ENCODE measurements around the gene EFNA4.

The EFNA4 gene

GRCh38 chr1:155033524-155033923, 30.0 kb upstream of the EFNA4 start, which contains the start of the genes DCST1 and DCST2:
Gene DCST1 (plus strand): TSS chr1:155033824. CDS start chr1:155034037, 213 bp downstream.
Gene DCST2 (minus strand): TSS chr1:155033781. CDS start chr1:155033701, 80 bp downstream.
- no peak for DNase-seq (ENCODE audit: low spot score)

GRCh38 chr1:155034318-155035208, 29.0 kb upstream of the EFNA4 start:
- DNase-seq (ENCODE audit: low spot score) = no peak

- DNase-seq (ENCODE audit: low spot score) = no peak
Measured at GRCh38 chr1:155035936-155036335, 27.6 kb upstream of the EFNA4 start.

GRCh38 chr1:155037043-155037442, 26.5 kb upstream of the EFNA4 start:
- DNase-seq (ENCODE audit: low spot score) = no peak

GRCh38 chr1:155037851-155038441, 25.6 kb upstream of the EFNA4 start:
- no peak for DNase-seq (ENCODE audit: low spot score)

GRCh38 chr1:155038602-155039307, 24.8 kb upstream of the EFNA4 start:
- no peak for DNase-seq (ENCODE audit: low spot score)

GRCh38 chr1:155039308-155039669, 24.3 kb upstream of the EFNA4 start:
- no peak for DNase-seq (ENCODE audit: low spot score)

GRCh38 chr1:155040358-155041093, 23.0 kb upstream of the EFNA4 start:
- DNase-seq (ENCODE audit: low spot score) = no peak

- DNase-seq (ENCODE audit: low spot score) = no peak
Measured at GRCh38 chr1:155042789-155043188, 20.8 kb upstream of the EFNA4 start.

- DNase-seq (ENCODE audit: low spot score) = no peak
Measured at GRCh38 chr1:155043301-155043702, 20.2 kb upstream of the EFNA4 start.

GRCh38 chr1:155043793-155044192, 19.7 kb upstream of the EFNA4 start:
- no peak for DNase-seq (ENCODE audit: low spot score)

- no peak for DNase-seq (ENCODE audit: low spot score)
Measured at GRCh38 chr1:155044365-155044764, 19.2 kb upstream of the EFNA4 start.

GRCh38 chr1:155044812-155045657, 18.5 kb upstream of the EFNA4 start:
- DNase-seq (ENCODE audit: low spot score) = peak; percentile 90

GRCh38 chr1:155048449-155049334, 14.8 kb upstream of the EFNA4 start:
- no peak for DNase-seq (ENCODE audit: low spot score)

- DNase-seq (ENCODE audit: low spot score) = peak; percentile 76
Measured at GRCh38 chr1:155049651-155050559, 13.6 kb upstream of the EFNA4 start.

- DNase-seq (ENCODE audit: low spot score) = peak; percentile 94
Measured at GRCh38 chr1:155050560-155051341, 12.8 kb upstream of the EFNA4 start, which contains the start of gene ADAM15. Gene ADAM15 (plus strand): TSS chr1:155051316. CDS start chr1:155051387, 71 bp downstream.

GRCh38 chr1:155051342-155051776, 12.2 kb upstream of the EFNA4 start:
- DNase-seq (ENCODE audit: low spot score) = no peak

All from hepatic stellate cell (primary cell).